Activated naive CD8-positive, alpha-beta T cell treated with anti-CD3 and anti-CD28 coated beads, Interleukin-2, amount 50 U/mL, for 24 hours (primary cell): Measurements from ENCODE around the gene TEX29.

Experiments used
- ATAC-seq: fragments of 150-1000 bp; cut with Tn5 transposase; one replicate; pipeline ENCODE4 v1.10.0; 2021
- DNase-seq: peaks from one replicate; pipeline ENCODE4 v3.0.0; 2021
- H3K27ac Mint-ChIP-seq: one replicate; pipeline ENCODE4 v1.8.0; 2021; ENCODE audit warnings: mild to moderate bottlenecking, mixed read lengths
- H3K27me3 Mint-ChIP-seq: one replicate; pipeline ENCODE4 v1.8.0; 2021; ENCODE audit warnings: mixed read lengths
- H3K36me3 Mint-ChIP-seq: one replicate; pipeline ENCODE4 v1.8.0; 2021; ENCODE audit warnings: low read depth, mixed read lengths
- H3K4me1 Mint-ChIP-seq: one replicate; pipeline ENCODE4 v1.8.0; 2021; ENCODE audit warnings: mixed read lengths
- H3K4me3 Mint-ChIP-seq: one replicate; pipeline ENCODE4 v1.8.0; 2021; ENCODE audit warnings: mild to moderate bottlenecking, moderate library complexity, mixed read lengths
- H3K9me3 Mint-ChIP-seq: one replicate; pipeline ENCODE4 v1.8.0; 2021; ENCODE audit warnings: mixed read lengths

TEX29 gene

GRCh38 chr13:111390522-111391270 lies 70.3 kb downstream of the TEX29 start:
- H3K27ac Mint-ChIP-seq = no peak overlapping the region

GRCh38 chr13:111392486-111392885 lies 72.0 kb downstream of the TEX29 start:
- no peaks in the 10 kb centered on the region for H3K9me3 Mint-ChIP-seq
- H3K27me3 Mint-ChIP-seq = no peaks in the 10 kb centered on the region
- no peak for DNase-seq
- H3K4me3 Mint-ChIP-seq = no peak overlapping the region
- no peak overlapping the region for H3K27ac Mint-ChIP-seq
- no peak for ATAC-seq
- no peaks in the 10 kb centered on the region for H3K36me3 Mint-ChIP-seq
- H3K4me1 Mint-ChIP-seq = peaks cover 12% of the 10 kb centered on the region

More at GRCh38 chr13:111390522-111391270, 70.3 kb downstream of the TEX29 start:
- Mint-ChIP-seq H3K4me1 (peaks cover 14% of the 10 kb centered on the region), H3K9me3 (no peaks in the 10 kb centered on the region), H3K27me3 (no peaks in the 10 kb centered on the region), H3K36me3 (no peaks in the 10 kb centered on the region), H3K4me3 (no peak overlapping the region)
- ATAC-seq (no peak), DNase-seq (no peak)

GRCh38 chr13:111393221-111393790 lies 72.9 kb downstream of the TEX29 start:
- no peak for ATAC-seq
- no peaks in the 10 kb centered on the region for H3K9me3 Mint-ChIP-seq
- no peak for DNase-seq
- no peaks in the 10 kb centered on the region for H3K36me3 Mint-ChIP-seq
- peaks cover 8% of the 10 kb centered on the region for H3K4me1 Mint-ChIP-seq
- H3K27ac Mint-ChIP-seq = no peak overlapping the region
- no peaks in the 10 kb centered on the region for H3K27me3 Mint-ChIP-seq
- no peak overlapping the region for H3K4me3 Mint-ChIP-seq
